ENCODE data around the gene NRN1L. TPM values are rescaled to one million over a fixed set of nuclear protein-coding genes. Genes with fewer than 3 reads are reported as not detected.

Gene NRN1L
- total RNA-seq, 1 donor from 2014 or later, result 0.49 TPM

DNA sequence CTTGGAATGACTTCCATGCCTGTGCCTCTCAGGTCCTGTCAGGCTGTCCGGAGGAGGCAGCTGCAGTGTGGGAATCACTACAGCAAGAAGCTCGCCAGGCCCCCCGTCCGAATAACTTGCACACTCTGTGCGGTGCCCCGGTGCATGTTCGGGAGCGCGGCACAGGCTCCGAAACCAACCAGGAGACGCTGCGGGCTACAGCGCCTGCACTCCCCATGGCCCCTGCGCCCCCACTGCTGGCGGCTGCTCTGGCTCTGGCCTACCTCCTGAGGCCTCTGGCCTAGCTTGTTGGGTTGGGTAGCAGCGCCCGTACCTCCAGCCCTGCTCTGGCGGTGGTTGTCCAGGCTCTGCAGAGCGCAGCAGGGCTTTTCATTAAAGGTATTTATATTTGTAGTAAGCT, 1.3 kb downstream of the NRN1L start:
- Histone ChIP-seq H3K4me3 (no peak overlapping the region), H3K27ac (replicated peaks) (no peak overlapping the region), H3K9me3 (replicated peaks) (no peaks in the 10 kb centered on the region), H3K36me3 (peaks cover 34% of the 10 kb centered on the region), H3K4me1 (peaks cover 43% of the 10 kb centered on the region), H3K27me3 (ENCODE audit: low read depth) (no peaks in the 10 kb centered on the region)
- intact Hi-C loops (cut with micrococcal nuclease), result no loop called here
- DNase-seq, result no peak
- TF ChIP-seq, protein P1, sequence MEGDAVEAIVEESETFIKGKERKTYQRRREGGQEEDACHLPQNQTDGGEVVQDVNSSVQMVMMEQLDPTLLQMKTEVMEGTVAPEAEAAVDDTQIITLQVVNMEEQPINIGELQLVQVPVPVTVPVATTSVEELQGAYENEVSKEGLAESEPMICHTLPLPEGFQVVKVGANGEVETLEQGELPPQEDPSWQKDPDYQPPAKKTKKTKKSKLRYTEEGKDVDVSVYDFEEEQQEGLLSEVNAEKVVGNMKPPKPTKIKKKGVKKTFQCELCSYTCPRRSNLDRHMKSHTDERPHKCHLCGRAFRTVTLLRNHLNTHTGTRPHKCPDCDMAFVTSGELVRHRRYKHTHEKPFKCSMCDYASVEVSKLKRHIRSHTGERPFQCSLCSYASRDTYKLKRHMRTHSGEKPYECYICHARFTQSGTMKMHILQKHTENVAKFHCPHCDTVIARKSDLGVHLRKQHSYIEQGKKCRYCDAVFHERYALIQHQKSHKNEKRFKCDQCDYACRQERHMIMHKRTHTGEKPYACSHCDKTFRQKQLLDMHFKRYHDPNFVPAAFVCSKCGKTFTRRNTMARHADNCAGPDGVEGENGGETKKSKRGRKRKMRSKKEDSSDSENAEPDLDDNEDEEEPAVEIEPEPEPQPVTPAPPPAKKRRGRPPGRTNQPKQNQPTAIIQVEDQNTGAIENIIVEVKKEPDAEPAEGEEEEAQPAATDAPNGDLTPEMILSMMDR (IDR thresholded peaks at IDR 0.05; ENCODE audit: borderline replicate concordance), result no peak

DNA sequence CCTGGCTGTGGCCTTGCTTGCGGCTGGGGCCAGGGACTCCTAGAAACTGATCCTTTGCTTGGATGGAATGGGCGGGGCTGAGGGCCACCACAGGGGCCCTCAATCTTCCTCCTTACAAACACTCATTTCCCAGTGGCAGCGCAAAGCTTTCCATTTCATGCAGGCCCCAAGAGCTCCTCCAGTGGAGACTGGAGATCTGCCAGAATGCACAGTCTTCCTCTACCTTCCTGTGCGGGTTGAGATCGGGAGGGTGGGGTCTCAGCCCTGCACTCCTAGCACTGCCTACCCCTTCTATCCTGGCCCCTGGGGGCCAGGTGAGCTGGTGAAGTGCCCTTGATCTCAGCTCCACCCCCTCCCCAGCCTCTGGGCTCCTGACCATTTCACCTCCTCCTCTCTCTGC, 1.7 kb downstream of the NRN1L start:
- intact Hi-C loops (cut with micrococcal nuclease), result no loop called here
- H3K27me3 ChIP-seq (ENCODE audit: low read depth), result no peaks in the 10 kb centered on the region
- TF ChIP-seq, protein P1 (IDR thresholded peaks at IDR 0.05; ENCODE audit: borderline replicate concordance), result no peak
- H3K9me3 ChIP-seq (replicated peaks), result no peaks in the 10 kb centered on the region
- H3K27ac ChIP-seq (replicated peaks), result no peak overlapping the region
- H3K4me1 ChIP-seq, result peaks cover 38% of the 10 kb centered on the region
- no peak for DNase-seq
- peaks cover 30% of the 10 kb centered on the region for H3K36me3 ChIP-seq
- no peak overlapping the region for H3K4me3 ChIP-seq

DNA sequence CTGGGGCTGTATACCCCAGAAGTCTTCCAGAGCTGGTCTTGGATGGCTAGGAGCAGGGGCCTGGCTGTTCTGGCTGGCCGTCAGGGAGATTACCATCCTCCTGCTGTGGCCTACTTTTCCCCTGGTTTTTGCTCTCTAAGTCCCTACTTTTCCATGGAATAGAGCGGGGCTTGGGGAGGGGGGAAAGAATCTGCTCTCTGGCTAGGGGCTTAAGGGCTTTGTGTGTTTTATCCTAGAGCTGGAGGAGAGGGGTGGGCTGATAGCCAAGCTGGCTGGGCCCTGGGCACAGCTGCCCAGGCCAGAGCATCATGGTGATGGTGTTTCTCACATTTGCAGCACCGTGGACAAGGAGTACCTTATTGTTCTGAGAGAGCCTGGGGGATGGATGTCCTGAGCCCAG, 3.6 kb downstream of the NRN1L start:
- Histone ChIP-seq H3K27ac (replicated peaks) (no peak overlapping the region), H3K9me3 (replicated peaks) (no peaks in the 10 kb centered on the region), H3K4me3 (no peak overlapping the region), H3K36me3 (peaks cover 11% of the 10 kb centered on the region), H3K27me3 (ENCODE audit: low read depth) (no peaks in the 10 kb centered on the region), H3K4me1 (peaks cover 30% of the 10 kb centered on the region)
- TF ChIP-seq, protein P1 (IDR thresholded peaks at IDR 0.05; ENCODE audit: borderline replicate concordance), result no peak
- no peak for DNase-seq
- intact Hi-C loops (cut with micrococcal nuclease), result no loop called here

DNA sequence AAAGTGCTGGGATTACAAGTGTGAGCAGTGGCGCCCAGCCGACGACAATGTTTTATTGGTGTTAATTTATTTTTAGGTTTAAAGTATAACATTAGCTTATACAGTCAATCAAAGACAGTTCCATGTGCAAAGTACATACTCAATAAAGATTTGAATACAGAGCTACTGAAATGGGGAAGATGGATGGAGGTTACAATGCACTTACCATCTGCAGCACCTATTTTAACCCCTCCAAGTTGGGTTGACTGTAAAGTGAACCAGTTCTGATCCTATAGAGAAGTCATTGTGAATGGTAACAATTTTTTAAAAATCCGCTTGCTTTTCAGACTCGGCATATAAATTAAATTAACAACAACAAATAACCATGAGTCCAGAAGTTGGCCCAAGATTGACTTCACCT, 7.7 kb downstream of the NRN1L start:
- Histone ChIP-seq H3K27ac (replicated peaks) (peak overlapping the region; percentile 96), H3K9me3 (replicated peaks) (no peaks in the 10 kb centered on the region), H3K36me3 (no peaks in the 10 kb centered on the region), H3K4me3 (peak overlapping the region; percentile 88), H3K4me1 (peaks cover 49% of the 10 kb centered on the region), H3K27me3 (ENCODE audit: low read depth) (no peaks in the 10 kb centered on the region)
- intact Hi-C loops (cut with micrococcal nuclease), result no loop called here
- TF ChIP-seq, protein P1 (IDR thresholded peaks at IDR 0.05; ENCODE audit: borderline replicate concordance), result no peak
- no peak for DNase-seq

DNA sequence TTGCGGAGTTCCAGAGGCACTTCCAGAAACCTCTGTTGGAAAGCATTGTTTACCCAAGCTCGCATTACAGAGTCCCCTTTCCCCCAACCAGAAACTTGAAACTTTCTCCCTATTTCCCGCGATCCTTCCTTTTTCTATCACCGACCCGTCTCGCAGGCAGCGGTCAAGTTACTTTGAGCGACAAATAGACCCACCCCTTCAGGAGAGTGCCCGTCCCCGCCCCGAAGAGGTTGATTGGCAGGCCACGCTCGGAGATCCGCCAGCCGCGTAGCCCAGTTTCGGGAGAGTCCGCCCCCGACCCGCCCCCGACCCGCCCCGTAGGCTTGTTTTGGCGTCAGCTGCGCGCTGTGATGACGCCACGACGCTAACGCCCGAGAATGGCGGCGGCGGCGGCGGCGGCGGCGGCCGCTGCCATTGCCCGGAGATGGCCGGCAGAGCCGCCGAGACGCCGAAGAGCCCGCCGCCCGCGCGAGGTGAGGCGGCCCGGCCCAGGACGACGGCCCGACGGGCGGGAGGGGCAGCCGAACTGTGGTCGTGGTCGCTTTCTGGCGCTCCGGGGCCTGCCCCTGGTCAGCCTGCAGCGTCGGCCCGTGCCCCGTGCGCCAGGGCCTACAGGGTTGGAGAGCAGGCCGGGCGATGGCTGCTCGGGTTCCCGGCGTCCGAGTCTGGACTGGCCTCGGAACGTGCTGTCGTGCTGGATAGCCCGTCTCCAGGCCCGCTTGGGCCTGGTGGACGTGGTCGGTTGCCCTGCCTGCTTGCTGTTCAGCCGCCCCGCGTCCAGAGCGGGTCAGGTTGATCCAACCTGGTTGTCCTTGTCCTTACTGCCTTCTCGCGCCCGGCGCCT, 8.4 kb downstream of the NRN1L start, which contains the start of gene PSKH1:
Gene PSKH1 (plus strand): TSS at position 356 of the 844 bp plus-strand sequence. CDS start 15,496 bp downstream, outside the sequence.
- TF ChIP-seq, protein P1 (IDR thresholded peaks at IDR 0.05; ENCODE audit: borderline replicate concordance), result no peak
- Histone ChIP-seq H3K4me3 (peak within 1 kb of the TSS; percentile 88), H3K27ac (replicated peaks) (peak within 1 kb of the TSS; percentile 96), H3K9me3 (replicated peaks) (no peaks in the 10 kb centered on the region), H3K27me3 (ENCODE audit: low read depth) (no peaks in the 10 kb centered on the region), H3K4me1 (peaks cover 57% of the 10 kb centered on the region), H3K36me3 (no peaks in the 10 kb centered on the region)
- intact Hi-C loops (cut with micrococcal nuclease), result no loop called here
- peak; percentile 98 for DNase-seq

All from left ventricle myocardium inferior (tissue), 1 donor.